GM08714 (cell line): ENCODE measurements around the gene ATP2A1.
"Not testable (repeated sequence)": the region's sequence is repeated elsewhere in the genome, so short reads cannot be mapped to it uniquely, and the experiment has no call there.

Experiments
- H3K4me3 ChIP-seq: fragments of 200-500 bp; sonication (Bioruptor generic); 2 replicates; pipeline ENCODE4 v1.5.1; 2014; ENCODE audit warnings: mild to moderate bottlenecking, low read length, inconsistent platforms
- ZNF274 ChIP-seq: IDR thresholded peaks from 2 replicates; pipeline ENCODE4 v1.6.1; 2012; ENCODE audit warnings: mild to moderate bottlenecking, low read depth, low read length

The ATP2A1 gene

DNA sequence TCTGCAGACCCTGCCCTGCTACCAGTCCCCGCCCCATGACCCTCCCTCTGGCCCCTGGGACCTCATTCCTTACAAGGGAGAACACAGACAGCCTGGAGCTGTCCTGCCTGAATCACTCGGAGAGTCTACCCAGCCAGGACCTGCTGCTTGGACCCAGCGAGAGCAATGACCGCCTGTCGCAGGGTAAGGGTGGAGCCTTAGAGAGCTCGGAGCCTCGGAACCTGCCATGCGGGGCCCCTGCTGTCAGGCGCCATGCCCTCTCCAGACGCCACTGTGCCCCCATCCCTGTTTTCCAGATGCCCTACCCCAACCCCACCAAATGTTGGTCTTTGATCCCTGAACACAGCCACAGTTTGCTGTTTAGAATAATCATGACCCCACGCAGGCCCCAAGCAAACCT, 9.1 kb upstream of the ATP2A1 start:
- no peak overlapping the region for H3K4me3 ChIP-seq
- TF ChIP-seq ZNF274, result no peak

DNA sequence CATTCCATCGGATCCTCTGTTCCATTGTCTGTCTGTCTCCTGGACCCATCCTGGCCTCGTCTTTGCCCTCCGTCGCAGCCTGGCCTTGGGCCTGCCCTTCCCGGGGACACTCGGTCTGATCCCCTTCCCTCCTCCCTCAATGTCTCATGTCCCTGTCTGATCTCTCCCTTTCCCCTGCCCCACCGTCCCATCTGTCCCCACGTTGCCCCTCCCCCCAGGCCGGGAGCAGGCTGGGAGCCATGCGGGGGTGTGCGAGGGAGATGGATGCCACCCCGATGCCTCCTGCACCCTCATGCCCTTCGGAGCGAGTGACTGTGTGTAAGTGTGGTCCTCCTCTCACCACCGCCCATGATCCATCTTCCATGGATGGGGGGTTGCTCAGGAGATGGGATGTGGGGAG, 5.3 kb upstream of the ATP2A1 start:
- TF ChIP-seq ZNF274, result no peak
- no peak overlapping the region for H3K4me3 ChIP-seq

DNA sequence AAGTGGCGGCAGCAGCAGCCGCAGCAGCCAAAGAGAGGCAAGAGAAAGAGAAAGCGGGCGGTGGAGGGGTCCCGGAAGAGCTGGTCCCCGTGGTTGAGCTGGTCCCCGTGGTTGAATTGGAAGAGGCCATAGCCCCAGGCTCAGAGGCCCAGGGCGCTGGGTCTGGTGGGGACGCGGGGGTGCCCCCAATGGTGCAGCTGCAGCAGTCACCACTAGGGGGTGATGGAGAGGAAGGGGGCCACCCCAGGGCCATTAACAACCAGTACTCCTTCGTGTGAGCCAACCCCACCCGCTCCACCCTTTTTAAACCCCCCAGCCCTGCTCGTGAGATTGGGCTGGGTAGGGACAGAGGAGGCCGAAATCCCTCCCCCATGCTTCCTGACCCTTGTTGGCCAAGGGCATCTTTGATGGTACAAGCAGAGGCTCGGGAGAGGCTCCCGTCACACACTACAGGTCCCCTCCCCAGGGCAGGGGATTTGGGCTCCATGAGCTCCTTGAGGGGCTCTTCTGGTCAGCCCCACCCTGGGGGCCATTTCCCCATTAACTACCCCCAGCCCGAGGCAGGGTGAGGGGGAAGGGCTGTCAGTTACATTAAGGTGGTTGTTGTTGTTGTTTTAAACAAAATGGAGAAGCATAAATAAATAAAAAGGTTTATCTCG, 4.6 kb upstream of the ATP2A1 start:
- no peak overlapping the region for H3K4me3 ChIP-seq
- TF ChIP-seq ZNF274, result no peak

DNA sequence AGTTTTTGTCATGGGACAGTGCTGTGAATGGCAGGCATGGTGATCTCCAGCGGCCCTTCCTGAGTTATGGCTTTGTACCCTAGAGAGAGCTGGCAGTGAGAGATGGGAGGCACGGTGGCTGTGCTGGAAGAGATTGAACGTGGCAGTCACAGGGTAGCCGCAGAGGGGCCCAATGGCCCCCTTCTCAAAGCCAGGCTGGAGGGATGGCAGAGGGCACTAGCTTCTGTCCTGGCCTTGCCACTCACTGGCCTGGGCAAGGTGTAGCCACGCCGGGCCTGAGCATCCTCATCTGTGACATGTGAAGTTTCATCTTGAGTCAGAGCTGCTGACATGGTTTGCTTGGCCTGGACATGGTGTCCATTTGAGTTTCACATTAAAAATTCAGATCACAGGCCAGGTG, 3.9 kb upstream of the ATP2A1 start:
- no peak overlapping the region for H3K4me3 ChIP-seq
- TF ChIP-seq ZNF274, result no peak

DNA sequence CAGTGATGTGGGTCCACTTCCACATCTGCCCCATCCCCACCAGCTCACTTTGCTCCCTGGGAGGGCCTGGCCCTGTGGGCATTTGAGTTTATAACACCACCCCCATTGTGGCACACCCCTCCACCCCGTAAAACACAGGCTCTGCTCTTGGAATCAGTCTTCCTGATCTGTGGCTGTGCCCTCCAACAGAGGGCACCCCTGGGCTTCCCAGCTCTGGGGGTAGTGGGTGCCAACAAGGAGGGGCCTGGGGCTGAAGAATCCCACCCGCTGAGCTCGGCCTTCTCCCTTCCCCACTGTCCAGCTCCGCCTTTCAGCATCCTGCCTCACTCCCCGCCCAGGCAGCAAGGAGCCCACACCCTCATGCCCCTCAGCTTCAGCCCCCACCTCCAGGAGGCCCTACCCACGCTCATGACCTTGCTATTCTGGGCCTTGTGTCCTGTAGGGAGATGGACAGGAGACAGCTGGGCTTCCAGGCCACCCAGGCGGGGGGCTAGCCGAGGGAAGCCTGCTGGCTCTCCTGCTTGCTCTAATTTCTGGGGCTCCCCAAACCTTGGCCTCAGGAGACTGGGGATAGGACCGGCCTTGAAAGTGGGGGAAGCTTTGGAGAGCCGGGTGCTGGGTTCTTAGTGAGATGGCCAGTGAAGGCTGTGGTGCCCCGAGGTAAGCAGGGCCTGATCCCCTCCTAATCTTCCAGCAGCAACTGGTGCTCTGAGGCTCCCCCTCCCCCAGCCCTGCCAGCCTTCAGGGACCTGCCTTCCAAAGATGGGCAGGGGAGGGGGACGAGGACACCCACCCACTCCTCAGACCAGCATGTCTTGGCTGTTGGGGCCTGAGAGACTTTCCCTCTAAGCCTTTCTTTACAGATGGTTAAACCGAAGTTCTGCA, 2.9 kb upstream of the ATP2A1 start:
- H3K4me3 ChIP-seq, result no peak overlapping the region
- TF ChIP-seq ZNF274, result no peak

DNA sequence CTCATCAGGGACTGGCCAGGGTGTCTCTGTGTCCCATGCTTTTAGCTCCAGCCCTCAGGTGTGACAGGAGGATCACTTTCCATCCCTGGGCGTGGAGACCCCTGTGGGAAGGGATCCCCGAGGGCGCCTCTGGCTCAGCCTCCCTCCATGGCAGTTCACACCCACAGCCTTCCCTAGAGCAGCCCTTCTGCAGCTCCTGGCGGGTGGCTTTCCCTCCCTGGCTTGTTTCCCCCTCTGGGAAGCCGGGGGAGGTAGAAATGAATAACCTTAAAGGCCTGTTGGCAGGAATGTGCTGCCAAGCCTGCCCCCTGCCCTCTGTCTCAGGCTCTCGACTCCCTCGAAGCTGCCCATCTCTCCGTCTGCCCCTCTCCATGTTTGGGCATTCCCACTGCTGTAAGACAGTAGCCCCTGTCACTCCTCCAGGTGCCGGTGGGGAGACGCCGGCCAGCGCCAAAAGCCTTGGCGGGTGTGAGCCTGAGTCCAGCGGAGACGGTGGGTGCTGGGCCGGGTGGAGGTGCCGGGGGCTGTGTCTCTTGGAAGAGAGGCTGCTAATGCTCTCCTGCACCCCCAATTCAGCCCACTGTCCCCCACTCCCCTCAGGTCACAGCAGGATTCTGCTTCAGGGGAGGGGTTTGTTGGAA, 2.1 kb upstream of the ATP2A1 start:
- no peak for TF ChIP-seq ZNF274
- H3K4me3 ChIP-seq, result no peak overlapping the region

DNA sequence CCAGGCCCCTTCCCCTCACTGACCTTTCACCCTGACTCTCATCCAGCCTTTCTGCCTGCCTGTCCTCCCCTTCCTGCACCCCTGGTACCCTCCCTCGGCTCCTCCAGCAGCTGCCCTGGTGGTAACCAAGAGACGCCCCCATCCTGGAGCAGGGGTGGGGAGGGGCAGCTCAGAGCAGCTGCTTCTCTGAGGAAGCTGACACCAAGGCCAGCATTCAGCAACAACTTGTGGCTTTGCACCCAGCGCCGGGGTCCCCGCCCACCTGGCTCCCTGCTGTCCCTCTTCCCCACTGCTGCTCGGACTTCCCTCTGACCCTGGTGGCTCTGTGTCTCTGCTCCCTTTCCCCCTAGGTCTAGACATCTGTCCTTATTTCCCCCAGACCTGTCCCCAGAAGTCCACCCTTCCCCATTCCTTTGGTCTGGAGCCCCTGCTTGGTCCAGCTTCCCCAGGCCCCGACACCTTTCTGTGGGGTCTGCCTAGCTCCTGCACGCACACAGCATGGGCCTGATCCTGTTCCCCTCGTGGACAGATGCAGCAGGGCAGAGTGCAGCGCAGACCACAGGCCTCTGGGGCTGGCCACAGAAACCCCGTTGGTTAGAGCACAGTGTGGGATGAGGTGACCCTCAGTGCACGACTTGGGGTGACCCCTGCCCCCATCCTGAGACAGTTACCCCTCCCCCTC, 1.2 kb upstream of the ATP2A1 start:
- no peak overlapping the region for H3K4me3 ChIP-seq
- no peak for TF ChIP-seq ZNF274

DNA sequence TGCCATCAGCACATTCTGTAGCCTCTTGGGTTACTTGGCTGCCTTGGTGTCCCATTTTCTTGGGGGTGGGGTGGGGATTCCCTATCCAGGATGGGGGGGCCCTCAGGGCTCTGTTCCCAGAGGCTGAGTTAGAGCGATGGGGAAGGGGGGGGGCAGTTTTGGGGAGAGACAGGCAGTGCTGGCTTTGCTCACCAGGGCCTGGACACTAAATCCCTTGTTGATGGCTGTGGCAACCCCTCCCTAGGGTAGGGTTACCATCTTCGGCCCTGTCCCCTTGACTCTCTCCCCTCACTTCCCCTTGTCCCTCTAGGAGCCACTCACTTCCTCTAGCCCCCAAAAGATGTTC, 660 bp upstream of the ATP2A1 start:
- no peak for TF ChIP-seq ZNF274
- no peak overlapping the region for H3K4me3 ChIP-seq

DNA sequence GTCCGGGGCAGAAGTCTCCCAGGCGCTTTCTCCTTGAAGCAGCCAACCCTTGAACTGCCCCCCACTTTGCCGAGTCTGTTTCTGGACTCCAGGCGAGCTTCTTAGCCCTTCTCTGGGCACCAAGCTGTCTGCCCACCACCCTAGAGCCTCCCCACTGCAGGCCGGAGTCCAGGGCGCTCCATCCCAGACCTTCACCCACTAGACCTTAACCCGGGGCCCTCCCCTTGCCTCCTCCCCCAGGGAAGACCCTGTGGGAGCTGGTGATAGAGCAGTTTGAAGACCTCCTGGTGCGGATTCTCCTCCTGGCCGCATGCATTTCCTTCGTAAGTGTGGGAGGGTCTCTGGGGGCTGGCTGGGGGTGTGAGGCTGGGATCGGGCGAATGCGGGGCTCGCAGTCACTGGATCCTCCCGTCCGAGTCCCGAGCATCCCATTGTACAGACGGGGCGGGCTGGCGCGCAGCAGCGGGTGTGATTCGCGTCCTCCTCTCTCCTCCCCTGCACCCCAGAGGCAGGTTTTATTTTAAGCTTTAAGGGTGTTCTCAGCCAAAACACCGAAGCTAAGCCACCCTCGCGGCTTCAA, 1.1 kb downstream of the ATP2A1 start:
- TF ChIP-seq ZNF274, result no peak
- H3K4me3 ChIP-seq, result peak overlapping the region; percentile 64

DNA sequence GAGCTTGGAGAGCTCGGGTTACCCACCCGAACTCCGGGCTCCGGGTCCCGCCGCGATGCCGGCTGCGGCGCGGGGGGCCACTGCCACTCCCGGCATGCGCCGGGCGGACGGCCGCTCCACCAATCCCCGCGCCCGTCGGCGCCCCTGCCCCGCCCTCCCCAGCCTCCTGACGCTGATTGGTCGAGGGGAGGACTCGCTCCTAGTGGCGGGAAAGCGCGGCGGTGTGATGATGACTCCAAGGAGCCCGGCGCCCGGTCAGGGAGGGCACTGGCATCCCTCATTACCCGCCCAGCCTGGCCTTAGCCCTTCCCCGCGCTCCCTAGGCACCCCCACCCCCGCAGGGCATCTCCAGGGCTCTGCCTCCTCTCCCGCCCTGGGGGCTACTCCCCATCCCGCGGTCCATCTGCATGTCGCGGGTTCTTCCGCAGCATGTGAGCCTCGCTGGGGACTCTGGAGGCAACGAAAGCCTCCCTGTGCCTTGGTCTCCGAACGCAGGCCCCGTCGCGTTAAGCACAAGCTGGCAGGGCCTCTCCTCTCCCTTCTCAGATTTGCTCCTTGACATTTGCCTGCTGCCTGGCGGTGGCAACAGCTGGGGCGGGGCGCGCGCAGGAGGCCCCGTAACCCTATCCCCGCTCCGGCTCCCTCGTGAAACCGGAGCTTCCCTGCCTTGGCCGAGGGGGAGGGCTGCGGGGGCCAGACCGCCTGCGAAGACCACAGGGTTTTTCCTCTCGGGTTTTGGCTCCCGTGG, 1.7 kb downstream of the ATP2A1 start:
- no peak for TF ChIP-seq ZNF274
- H3K4me3 ChIP-seq, result peak overlapping the region; percentile 64

DNA sequence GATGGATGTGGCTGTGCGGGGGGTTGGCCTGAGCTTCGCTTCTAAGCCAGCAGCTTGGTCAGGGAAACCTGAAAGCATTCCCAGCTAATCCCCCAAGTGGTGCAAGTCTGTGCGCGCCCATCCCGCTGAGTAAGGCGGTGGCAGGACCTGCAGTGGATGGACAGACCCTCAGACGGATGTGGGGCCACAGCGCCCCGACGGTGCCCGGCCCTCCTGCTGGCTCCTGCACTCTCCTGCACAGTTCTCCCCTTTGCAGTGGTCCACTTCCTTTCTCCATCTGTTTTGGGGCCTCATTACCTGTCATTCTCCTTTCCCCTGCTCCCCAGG, 2.3 kb downstream of the ATP2A1 start:
- no peak for TF ChIP-seq ZNF274
- H3K4me3 ChIP-seq, result no peak overlapping the region; the same call in 1 of the 2 replicates

DNA sequence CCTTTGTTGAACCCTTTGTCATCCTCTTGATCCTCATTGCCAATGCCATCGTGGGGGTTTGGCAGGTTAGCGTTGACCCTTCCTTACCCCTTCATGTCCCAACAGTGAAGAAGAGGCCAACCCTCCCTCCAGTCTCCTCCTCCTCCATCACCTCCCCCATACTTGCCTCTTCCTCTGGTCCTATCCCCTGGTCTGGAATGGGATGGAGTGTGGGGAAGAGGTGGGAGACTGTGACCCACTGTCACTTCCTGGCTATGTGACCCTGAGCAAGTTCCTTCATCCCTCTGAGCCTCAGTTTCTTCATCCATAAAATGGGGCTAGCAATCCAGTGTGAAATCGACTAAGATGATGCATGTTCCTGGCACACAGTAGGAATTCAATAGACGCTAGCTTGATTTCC, 2.7 kb downstream of the ATP2A1 start:
- no peak overlapping the region for H3K4me3 ChIP-seq
- no peak for TF ChIP-seq ZNF274

DNA sequence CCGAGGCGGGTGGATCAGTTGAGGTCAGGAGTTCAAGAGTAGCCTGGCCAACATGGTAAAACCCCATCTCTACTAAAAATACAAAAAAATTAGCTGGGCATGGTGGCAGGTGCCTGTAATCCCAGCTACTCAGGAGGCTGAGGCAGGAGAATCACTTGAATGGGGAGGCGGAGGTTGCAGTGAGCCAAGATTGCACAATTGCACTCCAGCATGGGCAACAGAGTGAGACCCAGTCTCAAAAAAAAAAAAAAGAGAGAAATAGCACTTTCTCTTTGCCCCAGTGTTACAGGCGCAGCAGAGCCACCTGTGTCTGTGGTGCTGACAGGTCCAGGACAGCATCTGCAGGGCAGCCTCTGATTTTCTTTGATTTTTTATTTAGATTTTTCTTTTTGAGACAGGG, 3.3 kb downstream of the ATP2A1 start:
- H3K4me3 ChIP-seq, result not testable (repeated sequence)

DNA sequence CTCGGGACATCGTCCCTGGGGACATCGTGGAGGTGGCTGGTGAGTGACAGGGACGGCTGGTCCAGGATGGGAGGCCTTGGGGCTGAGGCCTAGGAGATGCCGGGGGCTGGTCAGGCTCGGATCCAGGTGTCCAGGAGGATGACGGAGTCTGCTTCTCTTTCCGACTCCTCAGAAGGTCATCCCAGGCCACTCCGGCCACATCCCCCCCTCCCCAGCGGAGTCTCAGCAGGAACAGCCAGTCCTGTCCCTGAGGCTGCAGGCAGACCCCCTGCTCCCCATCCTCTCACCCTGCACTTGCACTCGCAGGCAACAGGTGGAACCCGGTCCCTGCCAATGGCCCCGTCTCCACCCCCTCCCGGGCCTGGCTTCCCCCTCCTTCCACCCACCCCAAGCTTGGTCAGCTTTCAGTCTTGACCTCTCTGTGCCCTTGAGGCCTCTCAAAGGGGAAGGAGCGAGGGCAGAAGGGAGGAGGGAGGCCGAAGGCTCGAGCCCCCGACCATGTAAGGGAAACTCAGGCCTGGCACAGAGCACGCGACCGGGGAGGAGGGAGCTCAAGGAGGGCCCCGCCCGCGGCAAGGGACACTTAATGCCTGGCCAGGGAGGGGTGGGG, 4.4 kb downstream of the ATP2A1 start:
- TF ChIP-seq ZNF274, result no peak

More for the DNA sequence above, 4.4 kb downstream of the ATP2A1 start:
- no peak overlapping the region for H3K4me3 ChIP-seq
